ENCODE results near the gene ASCL1.

DNA sequence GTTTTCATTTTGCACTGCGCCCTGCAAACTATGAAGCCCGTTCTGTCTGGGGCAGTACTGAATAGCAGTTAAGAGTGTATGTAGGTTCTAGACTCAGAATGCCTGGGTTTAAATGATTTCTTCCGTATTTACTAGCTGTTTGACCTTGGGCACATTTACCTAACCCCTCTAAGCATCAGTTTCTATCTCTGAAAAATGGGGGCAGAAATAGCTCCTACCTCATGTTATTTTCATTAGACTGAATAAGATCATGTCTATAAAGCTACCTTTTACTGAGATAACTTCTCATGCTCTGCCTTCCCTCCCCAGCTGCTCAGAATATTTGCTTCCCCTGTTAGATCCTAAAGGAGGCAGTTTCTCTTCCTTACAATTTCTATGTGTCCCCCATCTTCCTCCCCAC is 46.2 kb upstream of the ASCL1 start:
- TF ChIP-seq, protein P1, sequence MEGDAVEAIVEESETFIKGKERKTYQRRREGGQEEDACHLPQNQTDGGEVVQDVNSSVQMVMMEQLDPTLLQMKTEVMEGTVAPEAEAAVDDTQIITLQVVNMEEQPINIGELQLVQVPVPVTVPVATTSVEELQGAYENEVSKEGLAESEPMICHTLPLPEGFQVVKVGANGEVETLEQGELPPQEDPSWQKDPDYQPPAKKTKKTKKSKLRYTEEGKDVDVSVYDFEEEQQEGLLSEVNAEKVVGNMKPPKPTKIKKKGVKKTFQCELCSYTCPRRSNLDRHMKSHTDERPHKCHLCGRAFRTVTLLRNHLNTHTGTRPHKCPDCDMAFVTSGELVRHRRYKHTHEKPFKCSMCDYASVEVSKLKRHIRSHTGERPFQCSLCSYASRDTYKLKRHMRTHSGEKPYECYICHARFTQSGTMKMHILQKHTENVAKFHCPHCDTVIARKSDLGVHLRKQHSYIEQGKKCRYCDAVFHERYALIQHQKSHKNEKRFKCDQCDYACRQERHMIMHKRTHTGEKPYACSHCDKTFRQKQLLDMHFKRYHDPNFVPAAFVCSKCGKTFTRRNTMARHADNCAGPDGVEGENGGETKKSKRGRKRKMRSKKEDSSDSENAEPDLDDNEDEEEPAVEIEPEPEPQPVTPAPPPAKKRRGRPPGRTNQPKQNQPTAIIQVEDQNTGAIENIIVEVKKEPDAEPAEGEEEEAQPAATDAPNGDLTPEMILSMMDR (IDR thresholded peaks at IDR 0.05), result no peak
- no peak for TF ChIP-seq POLR2A (IDR thresholded peaks at IDR 0.05)
